Peyer's patch (tissue), 4 donors: ENCODE measurements around the gene ELF4.

Source experiments
- CTCF ChIP-seq, 6 experiments: fragments of 450-650 bp in 4 of 6; fragments of 200-600 bp in 2 of 6; sonication (generic) in 1 of 6; IDR thresholded peaks; one replicate each; pipeline ENCODE4 v1.5.1; 2017 to 2019; ENCODE audit warnings: antibody characterized with exemption in 6 of 6, mild to moderate bottlenecking in 3 of 6, moderate library complexity in 1 of 6
- POLR2A ChIP-seq, 2 donors: fragments of 450-650 bp; IDR thresholded peaks; one replicate each; pipeline ENCODE4 v1.5.1; 2017; ENCODE audit warnings: antibody characterized with exemption in 2 of 2, mild to moderate bottlenecking in 2 of 2, moderate library complexity in 2 of 2

- TF ChIP-seq CTCF (IDR thresholded peaks at IDR 0.05), result no peak
- no peak for TF ChIP-seq POLR2A (IDR thresholded peaks at IDR 0.05)
Observed at GRCh38 chrX:130105244-130105643, 5.1 kb downstream of the ELF4 start.
